PFSK-1 (cell line): ENCODE measurements around the gene ADAM10.

Experiments used
- FOXP2 ChIP-seq: optimal IDR thresholded peaks from 2 replicates; pipeline ENCODE3; 2011; ENCODE audit warnings: borderline replicate concordance, control low read depth, inconsistent platforms; ENCODE audit not compliant: insufficient read depth; ENCODE audit errors: extremely low read length, extremely low read depth
- POLR2AphosphoS5 ChIP-seq: IDR thresholded peaks from 2 replicates; pipeline ENCODE4 v1.6.1; 2012; ENCODE audit warnings: low read depth, mild to moderate bottlenecking, control low read depth, low read length, moderate library complexity
- SIN3A ChIP-seq: IDR thresholded peaks from 2 replicates; pipeline ENCODE4 v1.6.1; 2012; ENCODE audit warnings: mild to moderate bottlenecking, low read length, moderate library complexity, borderline replicate concordance; ENCODE audit not compliant: insufficient read depth
- TAF1 ChIP-seq: IDR thresholded peaks from 2 replicates; pipeline ENCODE4 v1.6.1; 2012; ENCODE audit warnings: low read length, control low read depth, borderline replicate concordance; ENCODE audit not compliant: insufficient read depth
- TF ChIP-seq, protein P1 (sequence below), 2 experiments: IDR thresholded peaks; 2 replicates each; pipeline versions ENCODE4 v1.6.1 to v1.8.0; 2011 to 2012; ENCODE audit warnings: low read depth in 2 of 2, low read length in 2 of 2, control low read depth in 1 of 2, inconsistent platforms in 1 of 2, mild to moderate bottlenecking in 1 of 2, moderate library complexity in 1 of 2; ENCODE audit not compliant: insufficient read depth in 1 of 2

ADAM10 gene

DNA sequence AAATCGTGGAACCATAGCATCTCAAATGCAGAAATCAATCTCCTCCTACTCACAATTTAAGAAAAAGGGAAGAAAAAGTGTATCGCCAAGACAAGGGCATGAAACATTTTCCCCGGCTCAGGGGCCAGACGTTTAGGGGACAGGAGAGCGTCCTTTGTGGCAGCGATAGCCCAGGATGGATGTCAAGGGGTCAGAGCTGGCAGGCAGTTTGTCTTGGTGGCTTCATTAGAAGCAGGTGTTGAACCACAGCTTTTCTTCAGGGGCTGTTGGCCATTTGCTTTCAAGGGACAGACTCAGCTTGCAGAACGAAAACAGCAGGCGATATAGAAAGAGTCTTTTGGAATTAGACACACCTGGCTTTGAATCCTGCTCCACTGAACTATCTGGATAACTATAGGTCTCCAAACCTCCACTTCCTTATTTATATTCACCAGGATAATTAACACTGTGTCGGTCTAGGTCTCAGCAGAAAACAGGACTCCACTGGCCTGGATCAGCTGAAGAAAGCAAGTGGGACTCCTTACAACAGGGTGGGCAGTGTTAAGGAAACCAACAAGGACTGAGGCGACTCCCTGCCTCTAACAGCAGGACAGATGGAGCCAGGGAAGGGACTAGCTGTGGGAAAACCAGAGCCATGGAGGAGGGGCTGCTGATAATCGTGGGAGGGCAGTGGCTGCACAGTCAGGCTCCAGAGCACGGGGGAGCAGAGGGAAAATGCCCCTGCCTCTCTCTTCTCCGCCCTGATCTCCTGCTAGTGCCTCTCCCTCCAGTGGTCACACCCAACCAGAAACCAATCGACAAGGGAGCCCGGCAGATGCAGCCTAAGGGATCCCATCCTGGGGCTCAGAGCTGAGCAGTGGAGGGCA is 194.1 kb downstream of the ADAM10 start:
- TF ChIP-seq TAF1 = no peak
- no peak for TF ChIP-seq FOXP2
- TF ChIP-seq, protein P1, sequence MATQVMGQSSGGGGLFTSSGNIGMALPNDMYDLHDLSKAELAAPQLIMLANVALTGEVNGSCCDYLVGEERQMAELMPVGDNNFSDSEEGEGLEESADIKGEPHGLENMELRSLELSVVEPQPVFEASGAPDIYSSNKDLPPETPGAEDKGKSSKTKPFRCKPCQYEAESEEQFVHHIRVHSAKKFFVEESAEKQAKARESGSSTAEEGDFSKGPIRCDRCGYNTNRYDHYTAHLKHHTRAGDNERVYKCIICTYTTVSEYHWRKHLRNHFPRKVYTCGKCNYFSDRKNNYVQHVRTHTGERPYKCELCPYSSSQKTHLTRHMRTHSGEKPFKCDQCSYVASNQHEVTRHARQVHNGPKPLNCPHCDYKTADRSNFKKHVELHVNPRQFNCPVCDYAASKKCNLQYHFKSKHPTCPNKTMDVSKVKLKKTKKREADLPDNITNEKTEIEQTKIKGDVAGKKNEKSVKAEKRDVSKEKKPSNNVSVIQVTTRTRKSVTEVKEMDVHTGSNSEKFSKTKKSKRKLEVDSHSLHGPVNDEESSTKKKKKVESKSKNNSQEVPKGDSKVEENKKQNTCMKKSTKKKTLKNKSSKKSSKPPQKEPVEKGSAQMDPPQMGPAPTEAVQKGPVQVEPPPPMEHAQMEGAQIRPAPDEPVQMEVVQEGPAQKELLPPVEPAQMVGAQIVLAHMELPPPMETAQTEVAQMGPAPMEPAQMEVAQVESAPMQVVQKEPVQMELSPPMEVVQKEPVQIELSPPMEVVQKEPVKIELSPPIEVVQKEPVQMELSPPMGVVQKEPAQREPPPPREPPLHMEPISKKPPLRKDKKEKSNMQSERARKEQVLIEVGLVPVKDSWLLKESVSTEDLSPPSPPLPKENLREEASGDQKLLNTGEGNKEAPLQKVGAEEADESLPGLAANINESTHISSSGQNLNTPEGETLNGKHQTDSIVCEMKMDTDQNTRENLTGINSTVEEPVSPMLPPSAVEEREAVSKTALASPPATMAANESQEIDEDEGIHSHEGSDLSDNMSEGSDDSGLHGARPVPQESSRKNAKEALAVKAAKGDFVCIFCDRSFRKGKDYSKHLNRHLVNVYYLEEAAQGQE (IDR thresholded peaks at IDR 0.05; ENCODE audit: insufficient read depth in 1 of 2, low read depth in 2 of 2, low read length in 2 of 2) = no peak
- no peak for TF ChIP-seq SIN3A
- TF ChIP-seq POLR2AphosphoS5 = no peak

- TF ChIP-seq TAF1 (no peak), SIN3A (no peak), FOXP2 (no peak)
- TF ChIP-seq, protein P1 (IDR thresholded peaks at IDR 0.05; ENCODE audit: insufficient read depth in 1 of 2, low read depth in 2 of 2, low read length in 2 of 2) = no peak
These were observed 194.7 kb downstream of the ADAM10 start for GRCh38 chr15:58554758-58555157.

DNA sequence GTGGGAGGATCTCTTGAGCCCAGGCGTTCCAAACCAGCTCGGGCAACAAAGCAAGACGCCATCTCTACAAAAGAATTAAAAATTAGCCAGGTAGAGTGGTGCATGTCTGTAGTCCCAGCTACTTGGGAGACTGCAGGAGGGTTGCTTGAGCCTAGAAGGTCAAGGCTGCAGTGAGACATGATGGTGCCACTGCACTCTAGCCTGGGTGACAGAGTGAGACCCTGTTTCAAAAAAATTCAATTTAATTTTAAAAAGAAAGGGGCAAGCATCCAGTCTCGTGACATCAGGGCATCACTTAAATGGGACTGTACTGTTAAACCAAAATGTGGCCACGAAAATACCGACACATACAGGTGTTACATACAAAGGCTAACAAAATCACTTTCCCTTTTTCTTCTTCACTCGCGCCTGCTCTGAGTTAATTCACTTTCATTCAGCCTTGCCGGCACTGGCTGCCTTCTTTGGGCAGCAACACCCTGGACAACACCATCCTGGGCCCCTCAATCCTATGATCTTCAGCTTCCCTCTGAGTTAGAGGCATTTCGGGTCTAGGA is 196.1 kb downstream of the ADAM10 start:
- no peak for TF ChIP-seq POLR2AphosphoS5
- TF ChIP-seq TAF1 = no peak
- no peak for TF ChIP-seq SIN3A
- no peak for TF ChIP-seq FOXP2
- TF ChIP-seq, protein P1 (IDR thresholded peaks at IDR 0.05; ENCODE audit: insufficient read depth in 1 of 2, low read depth in 2 of 2, low read length in 2 of 2) = no peak

- TF ChIP-seq, protein P1 (IDR thresholded peaks at IDR 0.05; ENCODE audit: insufficient read depth in 1 of 2, low read depth in 2 of 2, low read length in 2 of 2) = no peak
- TF ChIP-seq SIN3A (no peak), TAF1 (no peak), POLR2AphosphoS5 (no peak), FOXP2 (no peak)
These were observed 196.8 kb downstream of the ADAM10 start for GRCh38 chr15:58552505-58553364.
